ENCODE data around the gene MBD3L2B.

The MBD3L2B gene

DNA sequence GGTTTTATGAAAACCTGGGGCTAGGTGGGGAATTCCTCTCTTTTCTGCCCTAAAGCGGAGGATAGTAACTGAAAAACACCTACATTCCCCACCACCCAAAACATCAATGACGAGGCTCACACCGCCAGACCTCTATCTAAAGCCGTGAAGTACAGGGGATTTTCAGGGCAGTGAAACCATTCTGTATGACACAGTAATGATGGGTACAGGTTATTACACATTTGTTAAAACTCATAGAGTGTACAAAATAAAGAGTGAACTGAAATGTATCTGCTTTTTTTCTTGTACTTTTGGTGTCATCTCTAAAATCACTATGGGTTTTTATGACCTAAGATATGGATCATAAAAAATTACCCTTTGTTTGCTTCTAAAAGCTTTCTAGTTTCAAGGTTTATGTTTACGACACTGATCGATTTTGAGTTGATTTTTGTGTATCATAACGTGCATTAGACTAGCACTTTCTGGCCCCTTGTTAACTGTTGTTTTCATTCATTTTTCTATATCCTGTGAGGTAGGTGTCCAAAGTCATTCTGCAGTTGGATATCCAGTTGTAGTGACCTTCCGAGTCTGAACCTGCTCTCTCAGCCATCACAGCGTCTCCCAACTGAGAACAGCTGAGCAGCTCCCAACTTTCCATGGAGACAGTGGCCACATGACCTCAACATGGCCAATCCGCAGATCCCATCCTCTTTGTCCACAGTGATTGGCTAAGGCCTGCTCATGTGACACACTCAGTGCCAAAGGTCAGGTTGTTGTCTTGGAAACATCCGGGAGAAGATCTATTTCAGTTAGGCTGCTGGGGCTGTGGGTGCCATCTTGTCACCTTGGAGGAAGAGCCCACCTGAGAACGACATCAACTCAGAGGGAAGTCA is 10.3 kb downstream of the MBD3L2B start:
- no peak for DNase-seq

DNA sequence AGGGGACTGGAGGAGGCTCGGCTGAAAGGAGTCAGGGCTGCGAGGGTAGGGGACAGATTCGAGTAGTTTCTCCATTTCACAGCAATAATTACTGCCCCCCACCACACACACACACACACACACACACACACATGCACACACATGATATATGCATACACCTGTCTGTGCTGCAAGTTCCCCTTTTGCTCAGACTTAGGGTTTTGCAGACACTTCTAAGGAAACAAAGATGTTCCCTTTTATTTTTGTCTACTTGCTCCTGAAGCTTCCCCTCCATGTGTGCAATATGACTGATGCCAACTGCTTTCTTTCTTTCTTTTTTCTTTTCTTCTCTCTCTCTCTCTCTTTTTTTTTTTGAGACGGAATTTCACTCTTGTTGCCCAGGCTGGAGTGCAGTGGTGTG is 13.4 kb downstream of the MBD3L2B start:
- DNase-seq = no peak

DNA sequence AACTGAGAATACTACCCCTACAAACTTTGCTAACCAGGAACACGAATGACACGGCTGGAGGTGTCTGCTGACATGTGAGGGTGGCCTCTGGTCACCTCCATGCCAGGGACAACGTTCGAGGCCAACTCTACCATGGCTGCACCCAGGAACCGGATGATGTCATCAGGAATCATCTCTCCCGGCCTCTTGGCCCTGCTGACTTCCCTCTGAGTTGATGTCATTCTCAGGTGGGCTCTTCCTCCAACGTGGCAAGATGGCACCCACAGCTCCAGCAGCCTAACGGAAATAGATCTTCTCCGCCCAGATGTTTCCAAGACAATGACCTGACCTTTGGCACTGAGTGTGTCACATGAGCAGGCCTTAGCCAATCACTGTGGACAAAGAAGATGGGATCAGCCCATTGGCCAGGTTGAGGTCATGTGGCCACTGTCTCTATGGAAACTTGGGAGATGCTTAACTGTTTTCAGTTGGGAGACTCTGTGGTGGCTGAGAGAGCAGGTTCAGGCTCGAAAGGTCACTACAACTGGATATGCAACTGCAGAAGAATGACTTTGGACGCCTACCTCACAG is 15.0 kb downstream of the MBD3L2B start:
- DNase-seq = no peak

GRCh38 chr19:7004313-7004931 is 16.8 kb downstream of the MBD3L2B start:
- no peak for DNase-seq

GRCh38 chr19:7000816-7001215 is 20.4 kb downstream of the MBD3L2B start:
- no peak for DNase-seq

DNA sequence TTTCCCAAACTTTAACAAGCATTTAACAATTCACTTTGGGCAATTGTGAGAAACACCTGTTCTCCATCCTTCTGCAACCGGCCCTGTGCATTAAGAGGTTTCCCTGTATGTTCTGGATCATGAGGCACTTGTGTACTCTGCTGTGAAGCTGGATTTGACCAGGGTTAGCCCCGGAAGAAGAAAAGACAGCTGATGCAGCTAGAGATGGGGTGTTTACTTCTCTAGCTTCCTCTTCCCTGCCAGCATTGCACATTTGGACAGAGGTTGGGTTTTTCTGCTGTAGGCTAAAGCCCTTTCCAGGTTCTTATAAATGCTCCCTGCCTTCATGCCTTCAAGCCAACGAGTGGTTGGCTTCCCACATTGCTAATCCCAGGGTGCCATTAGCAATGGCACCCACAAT is 20.9 kb downstream of the MBD3L2B start:
- DNase-seq = no peak

DNA sequence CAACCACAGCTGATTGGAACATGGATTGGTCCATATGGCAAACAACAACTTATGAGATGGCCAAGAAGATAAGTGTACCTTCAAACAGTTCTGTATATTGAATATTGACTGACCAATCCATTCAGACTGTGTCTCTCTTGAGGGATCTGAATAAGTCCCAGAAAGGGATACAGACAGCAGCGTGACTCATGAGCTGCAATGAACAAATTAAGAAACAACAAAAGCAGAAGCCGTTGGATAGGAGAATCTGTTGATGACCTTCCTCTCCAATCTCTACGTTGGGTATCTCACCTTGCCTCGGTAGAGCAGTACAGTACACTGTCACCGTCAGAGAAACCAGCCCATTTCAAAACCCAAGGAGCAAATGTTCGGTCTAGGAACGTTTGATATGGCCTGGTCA is 21.3 kb downstream of the MBD3L2B start:
- DNase-seq = no peak

GRCh38 chr19:6997679-6998445 is 23.4 kb downstream of the MBD3L2B start:
- peak; percentile 31 for DNase-seq

DNA sequence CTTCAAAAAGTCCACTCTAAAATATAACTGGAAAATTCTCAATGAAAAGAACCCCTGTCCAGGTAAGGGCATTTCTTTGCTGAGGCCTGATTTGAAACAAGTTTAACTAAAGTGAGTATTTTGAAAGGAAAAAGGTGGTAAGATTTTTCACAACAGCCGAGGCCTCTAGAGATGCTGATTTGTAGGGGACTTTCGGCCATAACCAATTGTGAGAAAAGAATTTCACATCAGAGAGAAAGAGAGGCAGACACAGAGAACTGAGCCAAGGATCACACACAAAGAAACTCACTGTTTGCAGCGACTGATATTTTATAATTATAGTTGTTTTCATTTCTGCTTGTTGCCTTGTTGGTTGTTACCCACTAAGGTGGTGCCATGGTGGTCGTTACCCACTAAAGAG is 24.4 kb downstream of the MBD3L2B start:
- DNase-seq = no peak

DNA sequence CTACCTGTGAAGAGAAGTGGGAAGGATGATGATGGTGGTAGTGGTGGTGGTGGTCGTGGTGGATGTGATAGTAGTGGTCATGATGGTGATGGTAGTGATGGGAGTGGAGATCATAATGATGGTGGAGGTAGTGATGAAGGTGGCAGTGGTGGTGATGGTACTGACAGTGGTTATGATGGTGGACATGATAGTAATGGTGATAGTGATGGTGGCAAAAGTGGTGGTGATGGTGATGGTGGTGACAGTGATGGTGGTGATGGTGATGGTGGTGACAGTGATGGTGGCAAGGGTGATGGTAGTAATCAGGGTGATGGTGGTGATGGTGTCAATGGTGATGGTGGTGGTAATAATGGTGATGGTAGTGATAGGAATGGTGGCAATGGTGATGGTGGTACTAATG is 26.2 kb downstream of the MBD3L2B start:
- no peak for DNase-seq

- no peak for DNase-seq
Measured at GRCh38 chr19:6988257-6988656, 33.0 kb downstream of the MBD3L2B start.

- no peak for DNase-seq
Measured at GRCh38 chr19:6987850-6988249, 33.4 kb downstream of the MBD3L2B start.

DNA sequence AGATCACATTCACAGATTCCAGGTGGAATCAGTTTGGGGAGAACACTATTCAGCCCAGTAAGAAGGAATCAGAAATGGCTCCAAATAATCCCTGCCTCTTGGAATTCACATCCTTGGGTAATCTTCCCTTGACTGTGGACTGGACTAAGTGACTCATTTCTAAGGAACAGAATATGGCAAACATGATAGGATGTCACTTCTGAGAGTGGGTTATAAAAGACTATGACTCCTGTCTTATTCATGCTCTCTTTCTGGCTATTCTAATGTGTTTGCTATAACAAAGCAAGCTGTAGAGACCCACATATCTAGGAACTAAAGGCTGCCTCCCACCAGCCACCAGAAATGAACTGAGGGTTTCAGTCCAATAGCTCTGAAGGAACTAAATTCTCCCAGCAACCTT is 37.8 kb downstream of the MBD3L2B start:
- DNase-seq = no peak

GRCh38 chr19:6979399-6979798 is 41.8 kb downstream of the MBD3L2B start:
- no peak for DNase-seq

- DNase-seq = no peak
Measured at GRCh38 chr19:6976197-6976596, 45.0 kb downstream of the MBD3L2B start.

DNA sequence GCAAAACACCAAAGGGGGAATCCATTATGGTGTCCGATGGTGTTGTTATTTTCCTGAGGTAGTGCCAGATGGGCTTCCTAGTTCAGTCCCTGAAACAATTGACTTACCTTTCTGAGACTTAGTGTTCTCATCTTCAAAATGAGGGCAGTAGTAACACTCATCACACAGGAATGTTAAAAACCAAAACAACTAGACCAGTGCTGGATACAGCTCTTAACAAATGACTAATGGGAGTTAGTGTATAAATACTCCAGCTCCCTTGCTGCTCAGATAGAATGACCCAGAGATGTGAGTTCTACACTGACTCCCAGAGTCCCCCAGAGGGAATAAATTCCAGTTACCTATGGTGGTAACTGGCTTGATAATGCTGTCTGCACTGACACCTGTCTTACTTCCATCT is 49.9 kb downstream of the MBD3L2B start:
- DNase-seq = no peak

GRCh38 chr19:6970443-6970842 is 50.8 kb downstream of the MBD3L2B start:
- no peak for DNase-seq

- DNase-seq = no peak
Measured at GRCh38 chr19:6970021-6970420, 51.2 kb downstream of the MBD3L2B start.

- DNase-seq = no peak
Measured at GRCh38 chr19:6969490-6969889, 51.7 kb downstream of the MBD3L2B start.
